PC-3 (cell line): ENCODE data around the gene EIF3B.

ENCODE experiments used
- CTCF ChIP-seq: fragments of 300-600 bp; sonication (generic); conservative IDR thresholded peaks from 2 replicates; pipeline ENCODE4 v1.5.1; 2017; ENCODE audit warnings: antibody characterized with exemption, low read depth, mild to moderate bottlenecking, low read length
- EZH2 ChIP-seq: fragments of 300-600 bp; sonication (generic); IDR thresholded peaks from one replicate; pipeline ENCODE4 v1.6.1; 2017; ENCODE audit warnings: antibody characterized with exemption, mild to moderate bottlenecking, low read length; ENCODE audit not compliant: unreplicated experiment
- EZH2phosphoT487 ChIP-seq: fragments of 300-600 bp; sonication (generic); IDR thresholded peaks from 2 replicates; pipeline ENCODE4 v1.6.1; 2018; ENCODE audit warnings: mild to moderate bottlenecking, antibody characterized with exemption, low read length, borderline replicate concordance

DNA sequence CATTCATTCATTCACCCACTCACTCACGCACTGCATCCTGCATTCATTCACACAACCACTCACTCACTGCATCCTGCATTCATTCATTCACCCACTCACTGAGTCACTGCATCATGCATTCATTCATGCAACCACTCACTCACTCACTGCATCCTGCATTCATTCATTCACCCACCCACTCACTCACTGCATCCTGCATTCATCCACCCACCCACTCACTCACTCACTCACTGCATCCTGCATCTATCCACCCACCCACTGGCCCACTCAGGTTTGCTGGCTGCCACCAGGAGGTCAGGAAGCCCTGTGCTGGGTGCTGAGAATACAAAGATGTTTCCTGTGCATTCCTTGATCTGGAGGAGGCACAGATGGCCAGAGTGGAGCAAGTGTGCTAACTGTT is 38.0 kb upstream of the EIF3B start:
- TF ChIP-seq CTCF = no peak
- TF ChIP-seq EZH2 = no peak
- no peak for TF ChIP-seq EZH2phosphoT487
